A204.1 (cell line): ENCODE measurements around the gene EIF3D.

Experiments used
- FAIRE-seq: peaks from 2 replicates; lab custom pipeline; 2012; peaks lifted over from hg19 to GRCh38; lab: Jason Lieb, UNC

Gene EIF3D, protein sequence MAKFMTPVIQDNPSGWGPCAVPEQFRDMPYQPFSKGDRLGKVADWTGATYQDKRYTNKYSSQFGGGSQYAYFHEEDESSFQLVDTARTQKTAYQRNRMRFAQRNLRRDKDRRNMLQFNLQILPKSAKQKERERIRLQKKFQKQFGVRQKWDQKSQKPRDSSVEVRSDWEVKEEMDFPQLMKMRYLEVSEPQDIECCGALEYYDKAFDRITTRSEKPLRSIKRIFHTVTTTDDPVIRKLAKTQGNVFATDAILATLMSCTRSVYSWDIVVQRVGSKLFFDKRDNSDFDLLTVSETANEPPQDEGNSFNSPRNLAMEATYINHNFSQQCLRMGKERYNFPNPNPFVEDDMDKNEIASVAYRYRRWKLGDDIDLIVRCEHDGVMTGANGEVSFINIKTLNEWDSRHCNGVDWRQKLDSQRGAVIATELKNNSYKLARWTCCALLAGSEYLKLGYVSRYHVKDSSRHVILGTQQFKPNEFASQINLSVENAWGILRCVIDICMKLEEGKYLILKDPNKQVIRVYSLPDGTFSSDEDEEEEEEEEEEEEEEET

DNA sequence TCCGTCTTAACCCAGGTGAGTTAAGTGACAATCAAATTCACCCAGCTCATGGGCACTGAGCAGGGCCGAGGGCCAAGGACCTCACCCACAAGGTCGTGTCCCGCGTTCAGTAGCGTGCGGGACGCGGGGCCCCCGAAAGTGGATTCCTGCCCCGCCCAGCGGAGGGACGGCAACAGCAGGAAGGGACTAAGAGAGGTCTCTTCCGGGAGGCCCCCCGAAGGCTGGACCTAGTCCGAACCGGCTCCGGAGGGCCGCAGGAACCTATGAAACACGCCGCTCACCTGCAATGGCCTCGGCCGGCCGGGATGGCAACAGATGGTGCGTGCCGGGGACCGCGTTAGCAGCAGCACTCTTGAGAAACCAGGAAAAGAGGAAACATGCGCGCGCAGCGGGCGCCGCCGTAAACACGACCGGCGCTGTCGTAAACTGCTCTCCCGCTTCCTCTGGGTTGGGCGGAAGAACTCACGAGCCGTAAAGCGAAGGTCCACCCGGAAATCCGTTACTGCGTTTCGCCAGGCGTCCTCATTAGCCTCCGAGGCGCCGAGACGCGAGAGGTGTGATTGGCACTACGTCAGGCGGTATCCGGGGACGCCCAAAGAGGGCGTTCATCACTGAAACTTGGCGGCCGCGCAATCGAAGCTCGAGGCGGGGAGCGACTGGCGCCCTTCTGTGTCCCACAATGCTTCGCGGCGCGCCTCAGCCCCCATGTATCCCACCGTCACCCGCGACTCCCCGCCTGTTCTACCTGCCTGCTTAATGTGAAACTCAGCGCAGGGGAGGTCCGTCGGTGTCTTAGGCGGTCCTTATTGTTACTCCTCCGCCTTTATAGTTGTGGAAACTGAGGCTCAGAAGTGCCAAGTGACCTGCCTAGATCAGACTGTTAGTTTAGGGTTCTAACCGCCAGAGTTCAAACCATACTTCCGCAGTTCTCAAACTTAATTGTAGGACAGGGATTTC, at the start of gene EIF3D:
Gene EIF3D (minus strand): TSS at position 372 of the 957 bp plus-strand sequence. CDS start 3,045 bp downstream, outside the sequence.
- peak; percentile 97 for FAIRE-seq

DNA sequence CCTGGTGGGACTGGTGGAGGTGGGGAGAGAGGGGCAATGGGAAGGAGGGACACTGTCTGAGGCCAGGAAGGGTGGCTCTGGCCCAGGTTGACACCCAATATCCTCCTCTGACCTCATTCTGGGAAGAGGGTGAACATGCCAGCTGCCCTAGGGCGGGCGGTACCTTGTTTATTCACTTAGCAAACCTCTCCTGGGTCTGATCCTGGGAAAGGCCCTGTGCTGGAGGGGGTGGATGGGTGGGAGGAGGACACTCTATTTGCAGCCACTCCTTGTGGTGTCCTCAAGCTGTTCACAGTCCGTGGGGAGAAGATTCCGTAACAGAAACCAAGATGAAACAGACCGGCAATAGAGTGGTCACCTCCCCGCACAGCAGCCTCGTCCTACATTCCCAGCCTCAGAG, 49.7 kb upstream of the EIF3D start:
- FAIRE-seq, result no peak

DNA sequence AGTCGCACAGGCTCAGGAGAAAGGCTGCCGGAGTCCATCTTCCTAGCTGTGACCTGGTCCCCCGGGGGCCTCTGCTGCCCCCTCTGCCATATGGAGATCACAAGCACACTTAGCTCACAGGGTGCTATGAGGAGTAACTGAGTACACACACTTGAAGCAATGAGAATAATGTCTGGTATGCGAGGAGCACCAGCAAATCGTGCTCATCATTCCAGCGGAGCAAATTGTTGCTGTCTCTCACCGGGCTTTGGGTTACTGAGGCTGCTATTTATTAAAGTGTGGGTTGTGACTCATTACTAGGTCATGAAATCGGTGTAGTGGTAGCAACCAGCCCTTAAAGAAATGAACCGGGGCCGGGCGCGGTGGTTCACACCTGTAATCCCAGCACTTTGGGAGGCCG, 48.1 kb upstream of the EIF3D start:
- no peak for FAIRE-seq

DNA sequence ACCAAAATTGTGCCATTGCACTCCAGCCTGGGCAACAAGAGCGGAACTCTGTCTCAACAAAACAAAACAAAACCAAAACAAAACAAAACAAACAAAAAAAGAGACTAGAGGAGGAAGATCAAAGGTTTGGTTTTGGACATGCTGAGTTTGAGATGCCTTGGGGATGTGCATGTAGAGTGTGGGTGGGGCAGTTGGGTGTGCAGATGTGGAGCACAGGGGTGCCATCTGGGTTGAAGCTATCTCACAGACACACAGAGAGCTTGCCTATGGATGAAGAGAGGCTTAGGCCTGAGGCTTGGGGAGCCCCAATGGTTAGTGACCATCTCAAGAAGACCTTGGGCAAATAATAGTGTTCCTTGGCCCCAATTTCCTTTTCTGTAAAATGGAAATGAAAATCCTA, 45.8 kb upstream of the EIF3D start:
- no peak for FAIRE-seq

DNA sequence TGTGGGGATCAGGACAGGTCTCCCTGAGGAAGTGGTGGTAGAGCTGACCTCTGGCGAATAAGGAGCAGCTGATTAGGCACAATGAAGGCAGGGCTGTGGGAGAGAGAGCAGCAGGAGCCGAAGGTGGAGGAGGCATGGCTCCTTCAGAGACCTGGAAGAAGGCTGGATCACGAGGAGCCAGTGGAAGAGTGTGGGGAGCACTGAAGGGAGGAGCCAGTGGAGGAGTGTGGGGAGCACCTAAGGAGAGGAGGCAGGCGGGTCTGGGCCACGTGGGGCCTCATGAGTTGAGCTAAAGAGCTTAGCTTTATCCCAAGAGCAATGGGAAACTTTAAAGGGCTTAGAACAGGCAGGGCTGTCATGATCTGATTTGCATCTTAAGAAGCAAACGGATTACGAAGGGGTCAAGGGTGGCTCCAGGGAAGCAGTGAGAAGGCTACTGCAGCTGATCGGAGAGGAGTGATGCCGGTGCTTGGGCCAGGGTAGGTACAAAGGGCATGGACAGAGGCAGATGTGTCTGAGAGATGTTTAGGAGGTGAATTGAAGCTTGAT, 44.9 kb upstream of the EIF3D start:
- FAIRE-seq, result no peak

DNA sequence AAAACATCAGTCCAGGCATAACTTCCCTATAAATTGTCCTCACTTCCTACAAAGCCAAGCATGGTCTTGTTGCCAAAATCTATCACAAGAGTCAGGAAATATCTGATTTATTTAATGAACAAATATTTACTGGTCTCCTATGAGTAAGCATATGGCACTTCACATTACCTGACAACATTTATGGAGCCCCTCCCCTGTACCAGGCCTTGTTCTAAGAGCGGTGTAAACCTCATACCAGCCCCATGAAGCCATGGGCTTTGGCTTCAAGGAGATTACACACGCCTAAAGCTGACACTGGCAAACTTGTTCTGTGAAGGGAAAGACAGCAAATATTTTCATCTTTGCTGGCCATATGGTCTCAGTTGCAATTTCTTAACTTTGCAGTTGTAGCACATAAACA, 43.0 kb upstream of the EIF3D start:
- no peak for FAIRE-seq

DNA sequence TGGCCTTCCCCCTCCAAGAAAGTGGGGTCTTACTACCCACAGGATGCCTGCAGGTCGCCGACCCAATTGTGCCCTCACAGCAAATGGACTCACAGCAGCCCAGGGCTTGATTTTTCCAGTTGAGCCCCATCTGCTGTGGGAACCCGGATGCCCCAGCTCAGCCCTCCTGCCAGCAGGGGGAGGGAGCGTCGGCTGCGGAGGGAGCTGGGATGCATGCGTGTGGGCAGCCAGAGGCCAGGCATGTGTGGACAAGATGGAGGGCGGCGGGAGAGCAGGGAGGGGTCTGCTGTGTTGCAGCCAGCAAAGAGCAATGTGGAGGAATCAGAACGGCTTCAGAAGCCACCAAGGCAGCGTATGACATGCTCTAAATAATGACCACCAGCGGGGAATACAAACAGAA, 41.0 kb upstream of the EIF3D start:
- FAIRE-seq, result no peak

DNA sequence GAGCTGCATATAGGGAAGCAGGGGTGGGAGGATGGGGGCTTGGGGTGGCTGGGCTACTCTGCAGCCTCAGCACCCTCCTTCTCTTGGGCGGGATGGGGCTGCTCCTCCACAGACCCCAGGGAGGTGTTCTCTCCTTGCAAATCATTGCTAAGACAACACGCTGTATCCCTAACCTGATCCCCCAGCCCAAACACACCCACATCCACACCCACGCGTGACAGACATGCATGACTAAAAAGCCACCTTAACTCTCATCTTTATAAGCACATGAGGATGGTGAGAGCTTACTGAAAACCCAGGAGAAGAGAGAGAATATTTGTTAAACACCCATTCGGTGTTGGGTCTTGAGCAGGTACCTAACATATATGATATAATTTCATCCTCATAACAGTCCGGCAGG, 39.9 kb upstream of the EIF3D start:
- no peak for FAIRE-seq

DNA sequence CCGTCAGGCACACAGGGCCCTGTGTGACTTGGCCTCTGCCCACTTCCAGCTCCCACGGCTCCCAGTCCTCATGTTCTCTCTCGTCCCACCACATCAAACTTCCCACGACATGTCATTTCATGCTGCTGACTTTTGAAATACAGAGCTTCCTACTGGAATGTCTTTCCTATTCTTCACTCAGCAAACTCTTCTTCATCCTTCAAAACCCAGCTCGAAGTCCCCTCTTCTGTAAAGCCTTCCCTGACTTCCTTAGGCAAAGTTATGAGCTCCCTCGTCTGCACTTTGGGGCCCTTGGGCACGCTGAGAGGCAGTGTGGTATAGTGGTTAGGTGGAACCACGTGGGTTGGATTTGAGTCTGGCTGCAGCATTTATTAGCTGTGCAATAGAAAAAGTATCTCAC, 37.8 kb upstream of the EIF3D start:
- no peak for FAIRE-seq

DNA sequence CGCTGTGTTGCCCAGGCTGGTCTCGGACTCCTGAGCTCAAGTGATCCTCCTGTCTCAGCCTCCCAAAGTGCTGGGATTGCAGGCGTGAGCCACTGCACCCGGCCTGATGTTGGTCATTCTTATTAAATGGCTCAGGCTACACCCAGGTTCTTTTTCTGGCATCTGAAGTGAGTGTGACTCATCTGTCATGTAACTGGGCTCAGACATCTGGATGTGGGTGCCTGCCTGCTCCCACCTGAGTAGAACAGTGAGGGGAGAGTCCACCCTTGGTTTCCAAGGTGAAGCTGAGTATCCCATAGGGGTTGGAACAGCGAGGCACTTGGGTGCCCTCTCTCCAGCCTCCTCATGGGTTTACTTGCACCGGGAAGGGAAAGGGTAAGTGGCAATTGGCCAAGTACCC, 36.7 kb upstream of the EIF3D start:
- FAIRE-seq, result no peak

DNA sequence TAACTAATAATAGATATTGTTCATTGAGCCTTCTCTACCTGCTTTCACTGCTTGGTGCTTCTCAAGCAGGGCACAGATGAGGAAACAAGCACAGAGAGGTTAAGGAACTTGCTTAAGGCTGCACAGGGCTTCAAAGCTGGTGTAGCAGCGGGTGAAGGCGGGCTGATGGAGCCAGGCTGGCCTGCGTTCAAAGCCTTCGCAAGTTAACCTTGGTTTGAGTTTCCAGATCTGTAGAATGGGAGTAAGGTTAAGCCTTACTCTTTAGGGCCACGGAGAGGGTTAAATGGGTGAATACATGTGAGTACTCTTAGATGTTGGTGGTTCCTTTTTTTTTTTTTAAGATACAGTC, 36.2 kb upstream of the EIF3D start:
- no peak for FAIRE-seq

DNA sequence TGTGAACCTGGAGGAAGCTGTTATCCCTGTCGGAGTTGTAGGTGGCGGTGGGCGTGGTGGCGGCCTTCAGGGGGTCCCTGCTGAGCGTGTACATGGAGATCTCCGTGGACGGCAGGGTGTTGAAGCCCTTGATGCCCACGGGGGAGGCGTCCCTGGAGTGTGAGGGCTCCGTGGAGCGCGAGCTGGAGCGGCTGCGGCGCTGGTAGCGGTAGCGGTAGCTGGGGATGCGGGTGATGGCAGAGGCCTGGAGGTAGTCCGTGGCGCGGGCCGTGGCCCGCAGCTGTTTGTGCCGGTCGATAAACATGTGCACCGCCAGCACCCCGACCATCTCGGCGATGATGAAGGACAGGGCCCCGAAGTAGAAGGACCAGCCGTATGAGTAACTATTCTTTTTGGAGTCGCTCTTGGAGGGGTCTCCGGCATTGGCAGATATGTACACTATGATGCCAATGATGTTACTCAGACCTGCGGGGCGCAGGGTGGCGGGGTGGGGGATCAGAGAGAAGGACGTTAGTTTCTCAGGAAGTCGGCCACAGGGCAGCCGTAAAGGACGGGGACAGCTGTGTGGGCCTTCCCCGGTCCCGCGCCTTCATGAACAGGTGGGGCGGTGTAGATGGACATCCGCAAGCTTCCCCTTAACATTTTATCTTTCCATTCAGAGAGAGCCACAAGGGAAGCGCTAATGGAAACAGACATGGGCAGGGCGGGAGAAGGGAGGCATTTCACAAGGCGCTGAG, 35.6 kb upstream of the EIF3D start:
- no peak for FAIRE-seq

DNA sequence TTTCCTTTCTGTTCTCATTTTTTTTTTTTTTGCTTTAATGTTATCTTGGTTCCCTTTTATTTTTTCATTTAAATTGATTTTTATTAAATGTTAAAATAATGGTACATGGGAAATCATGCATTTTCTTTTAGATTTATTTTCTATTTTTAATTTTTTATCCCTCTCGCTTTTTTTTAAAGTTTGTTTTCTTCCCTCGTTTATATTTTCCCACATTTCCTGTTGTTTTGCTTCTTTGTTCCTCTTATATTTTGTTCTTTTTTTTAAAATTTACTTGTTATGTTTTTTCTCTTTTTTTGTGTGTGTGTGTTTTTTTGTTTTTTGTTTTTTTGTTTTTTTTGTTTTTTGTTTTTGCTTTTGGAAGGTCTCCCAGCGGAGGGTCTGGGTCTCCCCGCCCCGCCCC, 34.9 kb upstream of the EIF3D start:
- FAIRE-seq, result no peak

DNA sequence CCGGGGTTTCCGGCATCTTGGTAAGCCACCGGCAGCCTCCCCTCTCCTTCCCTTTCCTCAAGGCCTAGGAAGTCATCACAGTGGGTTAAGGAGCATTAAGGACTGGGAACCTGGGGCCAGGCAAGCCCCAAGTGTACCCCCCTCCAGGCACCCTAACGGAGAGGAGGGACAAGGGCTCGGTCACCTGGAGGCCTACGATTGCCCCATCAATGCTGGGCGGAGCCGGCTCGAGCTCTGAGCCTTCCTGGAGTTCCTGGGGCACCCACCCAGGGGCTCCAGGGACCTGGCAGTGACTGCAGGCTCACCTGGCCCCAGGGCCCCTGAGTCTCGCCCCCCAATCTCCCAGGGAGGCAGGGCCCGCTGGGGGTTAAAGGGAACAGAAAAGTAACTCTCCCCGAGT, 34.5 kb upstream of the EIF3D start:
- no peak for FAIRE-seq

DNA sequence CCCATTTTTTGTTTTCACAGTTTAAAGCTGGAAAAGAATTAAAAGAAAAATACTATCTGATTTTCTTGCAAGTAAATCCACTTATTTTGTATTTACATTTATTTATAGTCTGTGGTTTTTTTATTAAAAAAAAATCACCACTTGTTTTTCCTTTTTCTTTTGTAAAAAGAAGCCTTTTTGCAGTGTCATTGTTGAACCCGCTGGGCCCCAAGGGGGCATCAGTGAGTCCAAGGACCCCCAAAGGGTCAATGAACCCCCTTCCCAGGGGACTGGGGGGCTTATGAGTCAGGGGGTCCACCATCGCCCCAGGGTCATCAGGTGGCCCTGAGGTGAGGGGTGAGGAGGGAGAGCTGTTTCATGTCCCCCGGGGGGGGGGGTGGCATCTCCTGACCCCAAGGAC, 34.0 kb upstream of the EIF3D start:
- FAIRE-seq, result no peak

DNA sequence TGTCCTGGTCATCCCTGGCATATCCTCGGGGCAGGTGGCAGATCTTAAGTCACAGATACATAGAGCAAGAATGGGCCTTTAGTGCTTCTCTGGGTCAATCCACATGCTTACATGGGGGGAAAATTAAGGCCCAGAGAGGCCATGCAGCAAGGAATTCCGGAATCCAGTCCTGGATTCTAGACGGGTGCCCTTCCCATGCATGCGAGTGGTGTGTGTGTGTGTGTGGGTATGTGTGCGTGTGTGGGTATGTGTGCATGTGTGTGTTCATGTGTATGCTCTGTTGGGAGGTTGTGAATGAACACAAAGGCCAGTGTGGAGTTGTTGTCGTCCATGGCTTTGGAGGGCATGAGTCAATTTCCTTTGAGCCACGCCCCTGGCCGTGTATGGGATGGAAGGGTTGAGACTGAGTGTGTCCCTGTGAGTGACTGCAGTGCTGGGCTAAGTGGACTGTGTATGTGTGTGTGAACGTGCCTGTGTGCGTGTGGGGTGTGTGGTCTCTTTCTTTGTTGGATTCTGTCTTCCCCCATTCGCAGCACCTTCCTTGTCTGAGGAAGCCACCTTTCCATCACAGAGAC, 33.4 kb upstream of the EIF3D start:
- no peak for FAIRE-seq

DNA sequence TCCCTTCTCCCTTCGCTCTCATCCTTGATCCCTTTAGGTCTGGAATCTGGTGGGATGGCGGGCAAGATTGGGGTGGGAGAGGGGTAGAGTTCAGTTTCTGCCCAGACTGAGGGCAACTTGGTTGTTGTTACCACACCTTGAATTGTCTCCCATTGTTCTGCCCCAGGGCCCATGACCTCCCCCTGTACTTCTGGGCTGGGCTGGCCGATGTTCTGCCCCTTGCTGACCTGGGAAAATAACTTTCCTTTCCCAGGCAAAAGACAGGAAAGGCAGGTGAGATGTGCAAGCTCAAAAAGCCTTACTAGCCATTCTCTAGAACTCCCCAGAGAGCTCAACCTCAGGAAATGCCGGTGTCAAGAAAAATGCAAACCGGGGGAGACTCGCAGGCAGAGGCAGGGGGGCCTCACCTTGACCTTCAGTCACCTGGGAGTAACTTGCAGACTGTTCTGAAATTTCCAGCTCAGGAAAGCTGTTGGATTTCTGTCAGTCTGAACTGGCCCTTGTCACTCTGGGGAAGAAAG, 32.4 kb upstream of the EIF3D start:
- no peak for FAIRE-seq

DNA sequence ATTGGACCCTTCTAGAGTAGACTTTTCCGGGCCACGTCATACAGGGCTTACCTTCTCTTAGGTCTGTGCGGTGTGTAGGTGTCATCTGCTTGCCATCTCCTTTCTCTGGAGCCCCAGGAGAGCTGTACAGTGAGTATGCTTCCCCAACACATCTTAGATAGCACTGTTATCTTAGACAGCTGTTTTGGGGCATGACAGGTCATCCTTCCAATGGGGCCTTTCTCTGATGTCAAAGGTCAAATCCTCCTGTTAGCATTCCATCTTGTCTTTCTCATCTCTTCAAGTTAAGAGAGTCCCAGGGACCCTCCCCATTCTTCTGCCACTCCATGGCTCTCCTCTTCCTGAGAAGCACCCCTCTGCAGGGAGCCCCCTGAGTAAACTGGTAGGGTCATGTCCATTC, 31.0 kb upstream of the EIF3D start:
- FAIRE-seq, result no peak

DNA sequence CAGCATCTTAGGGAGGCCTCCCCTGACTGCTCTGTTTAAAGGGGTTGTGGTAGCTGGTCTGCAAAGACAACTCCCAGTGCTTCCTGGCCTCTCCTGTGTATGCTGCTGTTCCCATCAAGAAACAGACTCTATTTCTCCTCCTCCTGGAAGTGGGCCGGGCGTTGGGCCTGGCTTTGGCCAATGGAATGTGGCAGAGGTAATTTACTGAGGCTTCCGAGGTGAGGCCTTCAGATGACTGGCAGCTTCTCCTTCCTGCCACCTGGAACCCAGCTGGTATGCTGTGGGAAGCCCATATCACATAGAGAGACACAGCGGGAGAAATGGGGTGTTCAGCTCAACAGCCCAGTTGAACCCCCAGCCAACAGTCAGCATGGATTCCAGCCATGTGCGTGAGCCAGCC, 25.1 kb upstream of the EIF3D start:
- no peak for FAIRE-seq

DNA sequence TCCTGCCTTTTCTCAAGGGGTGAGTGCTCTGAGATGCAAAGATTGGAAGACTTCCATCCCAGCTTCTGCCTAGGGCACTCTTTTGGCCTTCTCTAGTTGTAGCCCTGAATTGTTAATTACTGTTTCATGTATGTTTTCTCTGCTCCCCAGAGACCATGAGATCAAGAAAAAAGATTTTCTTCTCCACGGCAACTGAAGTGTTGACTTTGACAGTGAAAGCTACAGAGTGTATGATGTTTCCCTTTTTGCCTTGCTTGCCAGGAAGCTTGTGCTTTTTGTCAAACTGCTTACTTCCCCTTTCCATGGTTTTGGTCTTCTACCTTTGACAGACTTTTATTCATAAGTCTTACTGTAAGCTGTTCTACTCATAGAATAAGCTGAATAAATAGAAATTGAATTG, 23.3 kb upstream of the EIF3D start:
- no peak for FAIRE-seq

DNA sequence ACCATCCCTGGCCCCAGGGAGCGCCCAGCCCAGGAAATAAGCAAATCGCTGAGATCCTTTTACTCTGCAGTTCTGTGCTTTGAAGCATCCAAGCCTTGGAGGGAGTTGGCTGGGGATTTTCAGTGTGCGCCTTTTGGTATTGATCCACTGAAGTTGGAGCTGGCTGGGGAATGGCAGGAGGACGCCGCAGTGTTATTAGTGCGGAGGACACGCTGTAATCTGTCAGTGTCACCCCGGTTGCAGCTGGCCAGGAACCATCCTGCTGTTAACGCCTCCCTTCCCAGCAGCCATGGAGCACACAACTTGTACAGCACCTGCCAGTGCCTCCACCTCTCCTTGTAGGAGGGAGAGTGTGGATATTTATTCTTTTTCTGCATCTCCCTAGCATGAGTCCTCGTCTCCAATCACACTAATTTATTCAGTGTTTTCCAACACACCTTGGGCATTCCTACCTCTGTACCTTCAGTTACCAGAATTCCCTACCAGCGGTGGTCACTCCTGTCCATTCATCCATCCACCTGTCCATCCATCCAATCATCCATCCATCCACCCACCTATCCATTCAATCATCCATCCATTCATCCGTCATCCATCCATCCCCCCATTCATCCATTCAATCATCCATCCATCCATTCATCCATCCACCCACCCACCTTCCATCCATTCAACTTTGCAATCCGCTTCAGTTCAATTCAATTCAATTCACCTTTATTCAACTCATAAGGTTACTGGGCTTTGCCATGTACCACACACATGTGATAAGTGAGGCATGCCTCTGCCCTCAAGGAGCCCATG, 21.9 kb upstream of the EIF3D start:
- FAIRE-seq, result no peak
